Peyer's patch (tissue), 4 donors: Measurements from ENCODE around the gene SHLD2. TPM values are rescaled to one million over a fixed set of nuclear protein-coding genes. Genes with fewer than 3 reads are reported as not detected.

Experiments used
- DNase-seq, 3 donors: peaks; one replicate each; pipeline ENCODE4 v3.0.0-alpha.2; 2017 to 2019
- H3K27ac ChIP-seq, 4 donors: fragments of 200-600 bp; sonication (generic); one replicate each; pipeline ENCODE4 v1.5.1; 2016 to 2019
- H3K27me3 ChIP-seq, 2 donors: fragments of 200-600 bp; sonication (generic); one replicate each; pipeline ENCODE4 v1.5.1; 2019
- H3K36me3 ChIP-seq, 3 donors: fragments of 200-600 bp; sonication (generic); one replicate each; pipeline ENCODE4 v1.5.1; 2016 to 2019
- H3K4me1 ChIP-seq, 4 donors: fragments of 200-600 bp; sonication (generic); one replicate each; pipeline ENCODE4 v1.5.1; 2016 to 2019
- H3K4me3 ChIP-seq, 4 donors: fragments of 200-600 bp; sonication (generic); 1 replicate in 3 of 4; 2 replicates in 1 of 4; pipeline ENCODE4 v1.5.1; 2016 to 2019; ENCODE audit warnings: mild to moderate bottlenecking in 1 of 4
- H3K9me3 ChIP-seq, 4 donors: fragments of 200-600 bp; sonication (generic); one replicate each; pipeline ENCODE4 v1.5.1; 2016 to 2019; ENCODE audit warnings: mild to moderate bottlenecking in 1 of 4
- POLR2A ChIP-seq, 2 donors: fragments of 450-650 bp; IDR thresholded peaks; one replicate each; pipeline ENCODE4 v1.5.1; 2017; ENCODE audit warnings: antibody characterized with exemption in 2 of 2, mild to moderate bottlenecking in 2 of 2, moderate library complexity in 2 of 2
- total RNA-seq, 4 donors: library from RNA; depleted of rRNA; stranded (reverse); fragments of >200 nt; gene quantifications; one replicate each; pipeline ENCODE4 v1.1.0, GENCODE V29; 2016
- TF ChIP-seq, protein P1 (sequence below), 6 experiments: fragments of 450-650 bp in 4 of 6; fragments of 200-600 bp in 2 of 6; sonication (generic) in 1 of 6; IDR thresholded peaks; one replicate each; pipeline ENCODE4 v1.5.1; 2017 to 2019; ENCODE audit warnings: antibody characterized with exemption in 6 of 6, mild to moderate bottlenecking in 3 of 6, moderate library complexity in 1 of 6

Gene SHLD2
- total RNA-seq, 4 donors from 2014 or later, result 35.2 to 55.3 (median 46.0) TPM

DNA sequence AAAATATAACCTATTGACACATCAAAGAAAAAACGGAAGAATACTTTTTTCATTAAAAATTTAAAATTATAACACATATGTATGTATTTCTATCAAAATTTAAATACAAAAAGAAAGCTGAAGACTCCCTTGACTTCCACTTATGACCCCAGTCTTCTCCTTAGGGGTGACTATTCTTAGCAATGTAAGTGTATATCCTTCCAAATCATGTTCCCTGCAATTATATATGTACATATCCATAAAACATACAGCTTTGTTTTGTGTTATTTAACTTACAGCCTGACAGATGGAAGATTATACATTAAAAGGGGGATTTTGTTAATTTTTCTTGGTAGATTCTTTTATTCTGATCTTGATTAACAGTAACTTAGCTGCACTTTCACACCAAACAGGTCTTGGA is 9.5 kb upstream of the SHLD2 start:
- peaks cover 0 to 33% (median 3%) of the 10 kb centered on the region in 4 donors for H3K4me1 ChIP-seq

GRCh38 chr10:87089746-87090145 is 5.3 kb upstream of the SHLD2 start:
- no peak for DNase-seq
- Histone ChIP-seq H3K4me1 (peaks cover 0 to 35% (median under 1%) of the 10 kb centered on the region in 4 donors), H3K36me3 (peaks cover 0 to 5% (median 0%) of the 10 kb centered on the region in 3 donors), H3K27ac (no peak overlapping the region), H3K27me3 (no peaks in the 10 kb centered on the region), H3K9me3 (no peaks in the 10 kb centered on the region), H3K4me3 (no peak overlapping the region)
- TF ChIP-seq POLR2A (IDR thresholded peaks at IDR 0.05), result no peak
- TF ChIP-seq, protein P1, sequence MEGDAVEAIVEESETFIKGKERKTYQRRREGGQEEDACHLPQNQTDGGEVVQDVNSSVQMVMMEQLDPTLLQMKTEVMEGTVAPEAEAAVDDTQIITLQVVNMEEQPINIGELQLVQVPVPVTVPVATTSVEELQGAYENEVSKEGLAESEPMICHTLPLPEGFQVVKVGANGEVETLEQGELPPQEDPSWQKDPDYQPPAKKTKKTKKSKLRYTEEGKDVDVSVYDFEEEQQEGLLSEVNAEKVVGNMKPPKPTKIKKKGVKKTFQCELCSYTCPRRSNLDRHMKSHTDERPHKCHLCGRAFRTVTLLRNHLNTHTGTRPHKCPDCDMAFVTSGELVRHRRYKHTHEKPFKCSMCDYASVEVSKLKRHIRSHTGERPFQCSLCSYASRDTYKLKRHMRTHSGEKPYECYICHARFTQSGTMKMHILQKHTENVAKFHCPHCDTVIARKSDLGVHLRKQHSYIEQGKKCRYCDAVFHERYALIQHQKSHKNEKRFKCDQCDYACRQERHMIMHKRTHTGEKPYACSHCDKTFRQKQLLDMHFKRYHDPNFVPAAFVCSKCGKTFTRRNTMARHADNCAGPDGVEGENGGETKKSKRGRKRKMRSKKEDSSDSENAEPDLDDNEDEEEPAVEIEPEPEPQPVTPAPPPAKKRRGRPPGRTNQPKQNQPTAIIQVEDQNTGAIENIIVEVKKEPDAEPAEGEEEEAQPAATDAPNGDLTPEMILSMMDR (IDR thresholded peaks at IDR 0.05), result no peak

More for the DNA sequence above, 9.5 kb upstream of the SHLD2 start:
- no peak overlapping the region for H3K4me3 ChIP-seq
- H3K9me3 ChIP-seq, result no peaks in the 10 kb centered on the region
- H3K27ac ChIP-seq, result no peak overlapping the region
- DNase-seq, result no peak
- H3K27me3 ChIP-seq, result no peaks in the 10 kb centered on the region
- peaks cover 0 to 5% (median 0%) of the 10 kb centered on the region in 3 donors for H3K36me3 ChIP-seq
- TF ChIP-seq POLR2A (IDR thresholded peaks at IDR 0.05), result no peak
- TF ChIP-seq, protein P1 (IDR thresholded peaks at IDR 0.05), result no peak

DNA sequence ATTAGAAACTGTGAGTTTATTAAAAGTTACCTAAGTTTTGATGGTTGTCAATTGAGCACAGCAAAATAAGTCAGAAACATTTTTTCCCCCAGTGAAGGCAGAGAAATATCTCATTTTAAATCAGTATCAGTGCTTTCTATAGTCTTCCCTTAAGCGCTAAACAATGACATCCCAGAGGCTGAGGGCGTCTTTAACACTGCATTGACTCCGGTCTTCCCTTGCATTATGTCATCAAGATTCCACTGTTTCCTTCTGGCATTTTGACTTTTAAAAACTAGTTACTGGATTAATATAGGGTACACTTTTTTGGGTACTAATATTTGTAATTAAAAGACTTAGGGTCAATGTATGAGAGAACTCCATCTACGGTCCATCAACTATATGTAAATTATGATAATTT is 4.2 kb upstream of the SHLD2 start:
- no peak for TF ChIP-seq POLR2A (IDR thresholded peaks at IDR 0.05)
- TF ChIP-seq, protein P1 (IDR thresholded peaks at IDR 0.05), result no peak

GRCh38 chr10:87092376-87092860 is 2.6 kb upstream of the SHLD2 start:
- no peak for DNase-seq
- peak overlapping the region; percentile 72 to 93 (median 82) for H3K4me3 ChIP-seq
- TF ChIP-seq, protein P1 (IDR thresholded peaks at IDR 0.05), result no peak
- no peak for TF ChIP-seq POLR2A (IDR thresholded peaks at IDR 0.05)
- H3K9me3 ChIP-seq, result no peaks in the 10 kb centered on the region
- no peaks in the 10 kb centered on the region for H3K27me3 ChIP-seq
- H3K27ac ChIP-seq, result peak overlapping the region; percentile 97 to 99 (median 98)
- no peaks in the 10 kb centered on the region for H3K36me3 ChIP-seq
- peaks cover 0 to 44% (median 0%) of the 10 kb centered on the region in 4 donors for H3K4me1 ChIP-seq

More for the DNA sequence above, 4.2 kb upstream of the SHLD2 start:
- H3K4me1 ChIP-seq, result peaks cover 0 to 31% (median 0%) of the 10 kb centered on the region in 4 donors
- peaks cover 0 to 5% (median 0%) of the 10 kb centered on the region in 3 donors for H3K36me3 ChIP-seq
- H3K4me3 ChIP-seq, result no peak overlapping the region
- H3K27me3 ChIP-seq, result no peaks in the 10 kb centered on the region
- no peak overlapping the region for H3K27ac ChIP-seq
- no peak for DNase-seq
- no peaks in the 10 kb centered on the region for H3K9me3 ChIP-seq

DNA sequence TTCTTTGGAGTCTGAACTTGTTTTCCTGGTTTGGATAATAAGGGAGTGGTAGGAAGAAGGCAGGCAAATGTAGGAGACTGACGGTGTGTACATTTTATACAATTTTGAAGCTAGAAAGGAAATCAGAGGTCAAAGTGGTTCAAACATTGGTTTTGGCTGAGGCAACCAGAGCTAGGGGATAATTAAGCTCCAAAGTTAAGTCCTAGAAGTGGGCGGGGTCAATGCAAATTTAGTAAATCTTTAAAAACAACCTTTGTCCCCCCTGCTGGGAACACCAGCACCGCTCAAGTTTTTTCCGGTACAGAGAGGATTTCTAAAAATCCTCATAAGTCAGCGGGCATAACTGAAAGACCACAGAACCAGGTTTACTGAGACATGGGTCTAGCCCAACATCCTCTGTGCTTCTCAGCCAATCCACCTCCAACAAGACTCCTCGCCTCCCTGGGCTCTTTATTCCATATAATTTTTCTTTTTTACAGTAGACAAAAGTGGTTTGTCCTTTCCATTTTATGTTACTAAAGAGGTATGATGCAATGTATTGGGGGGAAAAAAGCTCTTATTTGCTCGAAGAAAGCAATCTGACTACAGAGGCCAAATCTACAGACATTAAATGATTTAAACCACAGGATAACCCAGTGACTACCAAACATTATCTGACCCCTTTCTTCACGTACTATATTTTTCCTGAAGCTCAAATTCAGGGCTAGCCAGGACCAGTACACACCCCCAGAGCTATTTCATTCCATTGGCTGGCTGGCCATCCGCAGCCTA is 2.0 kb upstream of the SHLD2 start:
- Histone ChIP-seq H3K27me3 (no peaks in the 10 kb centered on the region), H3K4me1 (peaks cover 0 to 47% (median 0%) of the 10 kb centered on the region in 4 donors), H3K36me3 (no peaks in the 10 kb centered on the region), H3K9me3 (no peaks in the 10 kb centered on the region), H3K27ac (peak overlapping the region; percentile 97 to 99 (median 98)), H3K4me3 (peak overlapping the region; percentile 72 to 93 (median 82))
- TF ChIP-seq, protein P1 (IDR thresholded peaks at IDR 0.05), result no peak
- TF ChIP-seq POLR2A (IDR thresholded peaks at IDR 0.05), result no peak
- DNase-seq, result peak in 2 of 3 donors; percentile 30 to 50
